Epithelial cell of esophagus (primary cell): Measurements from ENCODE around the gene TAF6.

Experiments used
- DNase-seq: peaks from one replicate; pipeline ENCODE4 v3.0.0; 2010; ENCODE audit warnings: low read depth
- H3K4me3 ChIP-seq: 2 replicates; pipeline ENCODE4 v1.5.1; 2011; ENCODE audit warnings: mild to moderate bottlenecking, low read length, control low read depth
- TF ChIP-seq, protein P1 (sequence below): IDR thresholded peaks from 2 replicates; pipeline ENCODE4 v1.5.1; 2011; ENCODE audit warnings: low read depth, mild to moderate bottlenecking, low read length, control low read depth, inconsistent platforms; ENCODE audit not compliant: insufficient read depth; ENCODE audit errors: missing control alignments

Gene TAF6

GRCh38 chr7:100075418-100075817 is 43.7 kb downstream of the TAF6 start:
- H3K4me3 ChIP-seq: no peak overlapping the region
- TF ChIP-seq, protein P1, sequence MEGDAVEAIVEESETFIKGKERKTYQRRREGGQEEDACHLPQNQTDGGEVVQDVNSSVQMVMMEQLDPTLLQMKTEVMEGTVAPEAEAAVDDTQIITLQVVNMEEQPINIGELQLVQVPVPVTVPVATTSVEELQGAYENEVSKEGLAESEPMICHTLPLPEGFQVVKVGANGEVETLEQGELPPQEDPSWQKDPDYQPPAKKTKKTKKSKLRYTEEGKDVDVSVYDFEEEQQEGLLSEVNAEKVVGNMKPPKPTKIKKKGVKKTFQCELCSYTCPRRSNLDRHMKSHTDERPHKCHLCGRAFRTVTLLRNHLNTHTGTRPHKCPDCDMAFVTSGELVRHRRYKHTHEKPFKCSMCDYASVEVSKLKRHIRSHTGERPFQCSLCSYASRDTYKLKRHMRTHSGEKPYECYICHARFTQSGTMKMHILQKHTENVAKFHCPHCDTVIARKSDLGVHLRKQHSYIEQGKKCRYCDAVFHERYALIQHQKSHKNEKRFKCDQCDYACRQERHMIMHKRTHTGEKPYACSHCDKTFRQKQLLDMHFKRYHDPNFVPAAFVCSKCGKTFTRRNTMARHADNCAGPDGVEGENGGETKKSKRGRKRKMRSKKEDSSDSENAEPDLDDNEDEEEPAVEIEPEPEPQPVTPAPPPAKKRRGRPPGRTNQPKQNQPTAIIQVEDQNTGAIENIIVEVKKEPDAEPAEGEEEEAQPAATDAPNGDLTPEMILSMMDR: no peak
- DNase-seq: no peak

GRCh38 chr7:100074841-100075240 is 44.3 kb downstream of the TAF6 start:
- no peak for DNase-seq
- TF ChIP-seq, protein P1: no peak
- no peak overlapping the region for H3K4me3 ChIP-seq

DNA sequence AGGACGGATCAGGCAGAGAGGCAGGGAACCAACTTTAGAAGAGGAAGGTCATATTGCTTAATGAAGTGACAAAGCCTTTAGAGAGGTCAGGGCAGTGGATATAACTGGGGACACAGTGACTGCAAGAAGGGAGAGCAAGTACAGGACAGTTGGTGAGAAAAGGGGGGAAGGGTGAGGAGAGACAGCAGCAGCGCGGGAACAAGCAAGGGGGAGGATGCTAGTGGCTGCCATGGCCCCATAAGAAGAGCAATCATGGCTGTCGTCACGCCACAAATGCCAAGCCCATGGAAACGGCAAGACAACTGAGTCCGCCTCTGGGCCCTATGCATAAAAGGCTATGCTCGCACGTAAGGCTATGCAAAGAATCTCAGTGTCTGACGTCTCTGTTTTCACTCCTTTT is 46.7 kb downstream of the TAF6 start:
- no peak for DNase-seq
- TF ChIP-seq, protein P1: no peak
- no peak overlapping the region for H3K4me3 ChIP-seq

DNA sequence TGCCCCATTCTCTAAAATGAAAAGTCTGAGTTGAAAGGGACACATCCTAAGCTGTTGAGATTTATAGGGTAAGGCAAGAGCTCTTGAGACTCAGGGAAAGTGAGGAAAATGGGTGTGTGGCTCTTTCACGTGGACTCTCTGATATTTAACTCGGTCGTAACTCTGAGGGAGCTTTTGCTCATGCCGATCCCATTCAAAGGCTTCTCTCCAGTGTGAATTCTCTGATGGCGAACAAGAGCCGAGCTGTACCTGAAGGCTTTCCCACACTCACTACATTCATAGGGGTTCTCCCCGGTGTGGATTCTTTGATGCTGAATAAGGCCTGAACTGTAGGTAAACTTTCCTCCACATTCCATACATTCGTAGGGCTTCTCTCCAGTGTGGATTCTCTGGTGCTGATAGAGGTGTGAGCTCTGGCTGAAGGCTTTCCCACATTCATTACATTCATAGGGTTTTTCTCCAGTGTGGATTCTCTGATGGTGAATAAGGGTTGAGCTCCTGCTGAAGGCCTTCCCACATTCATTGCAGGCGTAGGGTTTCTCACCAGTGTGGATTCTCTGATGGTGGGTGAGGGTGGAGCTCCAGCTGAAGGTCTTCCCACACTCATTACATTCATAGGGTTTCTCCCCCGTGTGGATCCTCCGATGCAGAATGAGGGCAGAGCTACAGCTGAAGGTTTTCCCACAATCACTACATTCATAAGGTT is 48.0 kb downstream of the TAF6 start:
- TF ChIP-seq, protein P1: no peak
- no peak for DNase-seq
- no peak overlapping the region for H3K4me3 ChIP-seq

- DNase-seq: no peak
- TF ChIP-seq, protein P1: no peak
- no peak overlapping the region for H3K4me3 ChIP-seq
These were observed 49.2 kb downstream of the TAF6 start for GRCh38 chr7:100069991-100070390.

GRCh38 chr7:100066953-100067352 is 52.2 kb downstream of the TAF6 start:
- TF ChIP-seq, protein P1: no peak
- DNase-seq: no peak
- no peak overlapping the region for H3K4me3 ChIP-seq

DNA sequence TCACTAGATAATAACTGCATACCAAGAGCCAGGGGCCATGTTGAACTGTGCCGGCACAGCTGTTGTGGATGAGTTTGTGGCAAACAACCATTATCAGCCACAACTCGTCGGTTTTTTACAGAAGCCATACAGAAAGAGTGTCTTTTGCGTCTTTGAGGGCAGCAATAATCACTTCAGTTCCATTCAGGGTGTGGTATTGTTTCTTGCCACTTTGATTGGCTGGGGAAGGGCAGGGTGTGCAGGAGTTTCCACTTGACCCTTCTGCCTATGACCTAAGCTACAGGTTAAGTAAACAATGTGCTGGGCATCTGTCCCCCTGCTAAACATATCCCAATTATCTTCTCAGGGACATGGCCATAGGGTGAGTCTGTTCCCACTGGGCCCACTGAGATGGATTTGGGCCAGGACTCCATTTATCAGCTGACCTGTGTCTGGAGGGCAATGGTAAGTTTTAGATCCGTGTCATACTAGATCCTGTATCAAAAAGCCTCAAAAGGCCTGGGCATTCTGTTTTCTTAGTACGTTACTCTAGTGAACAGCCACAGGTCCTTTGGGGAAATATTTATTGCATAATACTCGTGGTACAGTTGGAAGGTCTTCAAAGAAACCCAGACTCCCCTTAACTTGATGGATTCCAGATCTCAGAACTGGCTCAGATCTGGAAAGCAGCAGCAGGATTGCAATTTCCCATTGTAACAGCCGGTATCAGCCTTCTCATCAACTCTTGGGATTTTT is 53.5 kb downstream of the TAF6 start:
- no peak overlapping the region for H3K4me3 ChIP-seq
- TF ChIP-seq, protein P1: no peak
- no peak for DNase-seq
